HFFc6 (cell line): ENCODE results near the gene SLC12A6. TPM values are rescaled to one million over a fixed set of nuclear protein-coding genes. Genes with fewer than 3 reads are reported as not detected.

Experiments used
- DNase-seq: peaks from one replicate; pipeline ENCODE4 v3.0.0-alpha.2; 2018
- H3K27ac Mint-ChIP-seq: 2 replicates; pipeline ENCODE4 v1.8.0; 2020; ENCODE audit warnings: mild to moderate bottlenecking, mixed read lengths
- H3K27me3 Mint-ChIP-seq: 2 replicates; pipeline ENCODE4 v1.8.0; 2021; ENCODE audit warnings: mild to moderate bottlenecking, moderate library complexity, mixed read lengths; ENCODE audit not compliant: insufficient read depth
- H3K36me3 Mint-ChIP-seq: 2 replicates; pipeline ENCODE4 v1.8.0; 2021; ENCODE audit warnings: low read depth, mixed read lengths
- H3K4me1 Mint-ChIP-seq: 2 replicates; pipeline ENCODE4 v1.8.0; 2020; ENCODE audit warnings: low read depth, mixed read lengths
- H3K4me3 Mint-ChIP-seq: 2 replicates; pipeline ENCODE4 v1.8.0; 2020; ENCODE audit warnings: mild to moderate bottlenecking, moderate library complexity, mixed read lengths
- H3K9me3 Mint-ChIP-seq: 2 replicates; pipeline ENCODE4 v1.8.0; 2020; ENCODE audit warnings: mild to moderate bottlenecking, mixed read lengths
- total RNA-seq, 6 experiments: library from RNA; stranded (reverse); fragmentation: NEBNext Ultra II Directional; extraction: Animal tissue kit (Norgen Biotek cat#: 25700); gene quantifications; 2 replicates in 1 of 6; 3 replicates in 5 of 6; pipeline ENCODE4 v1.2.3, GENCODE V29; 2021
- TF ChIP-seq, protein P1 (sequence below): fragments of 200-600 bp; sonication (generic); IDR thresholded peaks from 2 replicates; pipeline ENCODE4 v1.5.0; 2021; ENCODE audit warnings: antibody characterized with exemption, mild to moderate bottlenecking

Gene SLC12A6
- total RNA-seq, 6 experiments from 2014 or later: 6.5 to 10.7 (median 8.3) TPM

DNA sequence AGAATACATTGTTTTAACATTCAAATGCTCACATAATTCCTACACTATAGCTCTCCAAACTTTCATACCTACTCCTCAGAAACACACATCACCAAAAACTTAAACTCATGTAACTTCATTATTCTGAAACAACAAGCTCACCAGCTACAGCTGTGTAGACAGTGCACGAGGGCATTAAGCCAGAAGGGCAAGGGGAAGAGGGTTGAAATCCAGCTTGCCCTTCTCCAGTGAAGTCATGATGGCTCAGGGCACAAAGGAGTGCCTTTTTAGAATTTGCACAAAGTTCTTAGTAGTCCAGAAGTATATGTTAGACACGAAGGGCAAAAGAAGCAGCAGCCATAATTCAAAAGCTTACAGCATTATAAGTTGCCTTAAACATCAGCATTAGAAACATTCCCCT is 8.6 kb downstream of the SLC12A6 start:
- DNase-seq: no peak
- Mint-ChIP-seq H3K27me3 (no peaks in the 10 kb centered on the region), H3K9me3 (no peaks in the 10 kb centered on the region), H3K36me3 (no peaks in the 10 kb centered on the region), H3K4me1 (peaks cover 3% of the 10 kb centered on the region), H3K27ac (no peak overlapping the region), H3K4me3 (no peak overlapping the region)
- TF ChIP-seq, protein P1, sequence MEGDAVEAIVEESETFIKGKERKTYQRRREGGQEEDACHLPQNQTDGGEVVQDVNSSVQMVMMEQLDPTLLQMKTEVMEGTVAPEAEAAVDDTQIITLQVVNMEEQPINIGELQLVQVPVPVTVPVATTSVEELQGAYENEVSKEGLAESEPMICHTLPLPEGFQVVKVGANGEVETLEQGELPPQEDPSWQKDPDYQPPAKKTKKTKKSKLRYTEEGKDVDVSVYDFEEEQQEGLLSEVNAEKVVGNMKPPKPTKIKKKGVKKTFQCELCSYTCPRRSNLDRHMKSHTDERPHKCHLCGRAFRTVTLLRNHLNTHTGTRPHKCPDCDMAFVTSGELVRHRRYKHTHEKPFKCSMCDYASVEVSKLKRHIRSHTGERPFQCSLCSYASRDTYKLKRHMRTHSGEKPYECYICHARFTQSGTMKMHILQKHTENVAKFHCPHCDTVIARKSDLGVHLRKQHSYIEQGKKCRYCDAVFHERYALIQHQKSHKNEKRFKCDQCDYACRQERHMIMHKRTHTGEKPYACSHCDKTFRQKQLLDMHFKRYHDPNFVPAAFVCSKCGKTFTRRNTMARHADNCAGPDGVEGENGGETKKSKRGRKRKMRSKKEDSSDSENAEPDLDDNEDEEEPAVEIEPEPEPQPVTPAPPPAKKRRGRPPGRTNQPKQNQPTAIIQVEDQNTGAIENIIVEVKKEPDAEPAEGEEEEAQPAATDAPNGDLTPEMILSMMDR: no peak

GRCh38 chr15:34327906-34328305 is 9.7 kb downstream of the SLC12A6 start:
- DNase-seq: no peak
- H3K9me3 Mint-ChIP-seq: no peaks in the 10 kb centered on the region
- H3K4me3 Mint-ChIP-seq: no peak overlapping the region
- no peaks in the 10 kb centered on the region for H3K4me1 Mint-ChIP-seq
- TF ChIP-seq, protein P1: no peak
- no peaks in the 10 kb centered on the region for H3K27me3 Mint-ChIP-seq
- no peak overlapping the region for H3K27ac Mint-ChIP-seq
- H3K36me3 Mint-ChIP-seq: no peaks in the 10 kb centered on the region

DNA sequence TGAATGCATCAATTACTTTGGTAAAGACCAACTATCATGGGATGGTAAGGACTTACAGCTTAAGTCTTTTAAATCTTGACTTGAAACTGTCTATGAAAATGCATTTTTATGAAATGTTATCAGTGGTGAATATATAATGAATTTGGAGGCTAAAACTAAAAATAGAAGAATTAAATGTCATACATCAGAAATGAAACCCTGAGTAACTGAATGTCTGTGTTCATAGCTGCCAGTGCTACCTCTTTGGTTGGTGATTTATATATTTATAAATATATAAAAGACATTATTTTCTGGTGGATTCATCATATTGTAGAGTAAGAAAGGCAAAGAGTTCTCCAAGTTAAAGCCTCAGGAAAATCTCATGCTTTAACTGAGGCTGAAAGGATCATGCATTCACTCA is 12.2 kb downstream of the SLC12A6 start:
- no peak overlapping the region for H3K27ac Mint-ChIP-seq
- no peak overlapping the region for H3K4me3 Mint-ChIP-seq
- no peaks in the 10 kb centered on the region for H3K27me3 Mint-ChIP-seq
- no peak for DNase-seq
- TF ChIP-seq, protein P1: no peak
- no peaks in the 10 kb centered on the region for H3K9me3 Mint-ChIP-seq
- H3K4me1 Mint-ChIP-seq: no peaks in the 10 kb centered on the region
- H3K36me3 Mint-ChIP-seq: no peaks in the 10 kb centered on the region

- Mint-ChIP-seq H3K27me3 (no peaks in the 10 kb centered on the region), H3K4me3 (no peak overlapping the region), H3K27ac (no peak overlapping the region), H3K36me3 (no peaks in the 10 kb centered on the region), H3K4me1 (peaks cover 4% of the 10 kb centered on the region; the same call in 1 of the 2 replicates), H3K9me3 (no peaks in the 10 kb centered on the region)
- DNase-seq: no peak
- TF ChIP-seq, protein P1: no peak
These were observed 12.6 kb downstream of the SLC12A6 start for GRCh38 chr15:34324933-34325332.

DNA sequence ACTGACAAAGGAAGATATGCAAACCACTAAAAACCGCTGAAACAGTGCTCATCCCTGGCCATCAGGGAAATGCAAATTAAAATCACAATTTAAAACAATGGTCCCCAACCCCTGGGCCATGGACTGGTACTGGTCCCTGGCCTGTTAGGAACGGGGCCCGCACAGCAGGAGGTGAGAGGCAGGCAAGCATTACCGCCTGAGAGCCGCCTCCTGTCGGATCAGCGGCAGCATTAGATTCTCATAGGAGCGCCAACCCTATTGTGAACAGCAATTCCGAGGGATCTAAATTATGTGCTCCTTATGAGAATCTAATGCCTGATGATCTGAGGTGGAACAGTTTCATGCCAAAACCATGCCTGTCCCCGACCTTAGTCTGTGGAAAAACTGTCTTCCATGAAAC is 14.4 kb downstream of the SLC12A6 start:
- H3K27ac Mint-ChIP-seq: no peak overlapping the region
- no peaks in the 10 kb centered on the region for H3K27me3 Mint-ChIP-seq
- H3K9me3 Mint-ChIP-seq: no peaks in the 10 kb centered on the region
- no peak for DNase-seq
- no peak overlapping the region for H3K4me3 Mint-ChIP-seq
- TF ChIP-seq, protein P1: no peak
- peaks cover 12% of the 10 kb centered on the region for H3K4me1 Mint-ChIP-seq
- no peaks in the 10 kb centered on the region for H3K36me3 Mint-ChIP-seq
